Measurements from ENCODE around the gene PTEN.
A peak's percentile ranks its signal among the peaks of the same experiment; 100 is the strongest.
"Not testable (repeated sequence)": the region's sequence is repeated elsewhere in the genome, so short reads cannot be mapped to it uniquely, and the experiment has no call there.

The PTEN gene

DNA sequence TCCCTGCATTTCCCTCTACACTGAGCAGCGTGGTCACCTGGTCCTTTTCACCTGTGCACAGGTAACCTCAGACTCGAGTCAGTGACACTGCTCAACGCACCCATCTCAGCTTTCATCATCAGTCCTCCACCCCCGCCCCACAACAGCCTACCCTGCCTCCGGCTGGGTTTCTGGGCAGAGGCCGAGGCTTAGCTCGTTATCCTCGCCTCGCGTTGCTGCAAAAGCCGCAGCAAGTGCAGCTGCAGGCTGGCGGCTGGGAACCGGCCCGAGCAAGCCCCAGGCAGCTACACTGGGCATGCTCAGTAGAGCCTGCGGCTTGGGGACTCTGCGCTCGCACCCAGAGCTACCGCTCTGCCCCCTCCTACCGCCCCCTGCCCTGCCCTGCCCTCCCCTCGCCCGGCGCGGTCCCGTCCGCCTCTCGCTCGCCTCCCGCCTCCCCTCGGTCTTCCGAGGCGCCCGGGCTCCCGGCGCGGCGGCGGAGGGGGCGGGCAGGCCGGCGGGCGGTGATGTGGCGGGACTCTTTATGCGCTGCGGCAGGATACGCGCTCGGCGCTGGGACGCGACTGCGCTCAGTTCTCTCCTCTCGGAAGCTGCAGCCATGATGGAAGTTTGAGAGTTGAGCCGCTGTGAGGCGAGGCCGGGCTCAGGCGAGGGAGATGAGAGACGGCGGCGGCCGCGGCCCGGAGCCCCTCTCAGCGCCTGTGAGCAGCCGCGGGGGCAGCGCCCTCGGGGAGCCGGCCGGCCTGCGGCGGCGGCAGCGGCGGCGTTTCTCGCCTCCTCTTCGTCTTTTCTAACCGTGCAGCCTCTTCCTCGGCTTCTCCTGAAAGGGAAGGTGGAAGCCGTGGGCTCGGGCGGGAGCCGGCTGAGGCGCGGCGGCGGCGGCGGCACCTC lies at the start of gene PTEN, which contains the start of gene KLLN:
TSS of gene PTEN (plus strand) at position 573 of the 891 bp plus-strand sequence. CDS start 845 bp downstream, outside the sequence.
TSS of gene KLLN (minus strand) at position 481 of the 891 bp plus-strand sequence. CDS start 1,046 bp downstream, outside the sequence.
- DNase-seq = peak; percentile 88

DNA sequence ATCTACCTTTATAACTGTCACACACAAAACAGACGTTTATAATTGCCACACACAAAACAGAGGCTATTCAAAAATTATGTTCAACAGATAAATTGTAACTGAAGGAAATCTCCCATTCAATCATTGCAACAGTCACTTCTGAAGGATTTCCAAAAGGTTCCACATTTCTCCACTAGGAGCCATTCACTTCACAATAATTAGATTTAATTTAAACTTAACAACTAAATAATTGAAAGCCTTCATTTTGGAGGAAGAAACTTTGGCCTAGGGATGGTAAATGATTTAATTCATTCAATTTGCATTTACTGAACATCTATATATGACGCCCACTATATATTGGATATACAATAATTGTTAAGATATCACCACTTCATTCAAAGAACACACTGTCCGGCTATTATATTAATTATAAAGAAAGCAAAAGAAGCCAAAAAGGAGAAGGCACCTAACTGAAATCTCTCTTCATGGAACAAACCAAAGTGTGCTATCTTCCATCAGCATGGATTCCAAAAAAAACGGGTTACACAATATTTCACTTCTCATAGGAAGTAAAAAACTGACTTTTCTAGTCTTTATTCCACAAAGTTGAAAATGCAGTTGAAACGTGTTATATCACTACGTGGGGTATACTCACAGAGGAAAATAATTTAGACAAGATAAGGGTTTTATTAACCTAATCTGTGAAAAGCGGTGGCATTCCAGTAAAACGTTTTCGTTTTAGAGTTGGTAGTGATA lies 47.1 kb upstream of the PTEN start:
- DNase-seq = no peak

DNA sequence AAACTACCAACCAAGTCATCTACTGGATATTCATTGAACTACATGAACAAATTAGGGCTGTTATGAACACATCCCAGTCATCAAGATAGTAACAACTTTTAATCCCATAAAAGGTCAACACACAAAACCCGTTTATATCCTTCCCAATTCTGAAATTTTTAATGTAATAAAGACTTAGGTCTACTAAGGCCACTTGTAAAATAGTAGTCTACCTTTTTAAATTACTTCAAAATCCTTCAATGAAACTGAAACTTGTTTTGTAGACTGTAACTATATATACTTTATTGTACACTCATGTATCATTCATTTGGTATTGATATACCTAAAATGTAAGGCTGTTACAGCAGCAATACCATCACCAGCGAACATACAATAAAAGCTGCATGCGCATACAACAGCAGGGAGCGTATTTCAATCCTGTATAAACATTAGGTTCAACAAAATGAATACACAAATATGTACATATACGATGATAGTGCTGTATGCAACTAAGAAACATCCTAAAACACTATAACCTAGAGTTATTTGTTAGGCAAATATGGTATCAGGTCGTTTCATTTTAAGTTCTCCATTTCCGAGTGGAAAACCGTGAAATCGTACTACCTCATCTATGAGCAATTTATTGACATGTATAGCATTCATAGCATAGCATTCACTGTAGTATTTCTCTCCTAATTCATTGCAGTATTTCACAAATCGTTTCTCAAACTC lies 46.4 kb upstream of the PTEN start:
- no peak for DNase-seq

DNA sequence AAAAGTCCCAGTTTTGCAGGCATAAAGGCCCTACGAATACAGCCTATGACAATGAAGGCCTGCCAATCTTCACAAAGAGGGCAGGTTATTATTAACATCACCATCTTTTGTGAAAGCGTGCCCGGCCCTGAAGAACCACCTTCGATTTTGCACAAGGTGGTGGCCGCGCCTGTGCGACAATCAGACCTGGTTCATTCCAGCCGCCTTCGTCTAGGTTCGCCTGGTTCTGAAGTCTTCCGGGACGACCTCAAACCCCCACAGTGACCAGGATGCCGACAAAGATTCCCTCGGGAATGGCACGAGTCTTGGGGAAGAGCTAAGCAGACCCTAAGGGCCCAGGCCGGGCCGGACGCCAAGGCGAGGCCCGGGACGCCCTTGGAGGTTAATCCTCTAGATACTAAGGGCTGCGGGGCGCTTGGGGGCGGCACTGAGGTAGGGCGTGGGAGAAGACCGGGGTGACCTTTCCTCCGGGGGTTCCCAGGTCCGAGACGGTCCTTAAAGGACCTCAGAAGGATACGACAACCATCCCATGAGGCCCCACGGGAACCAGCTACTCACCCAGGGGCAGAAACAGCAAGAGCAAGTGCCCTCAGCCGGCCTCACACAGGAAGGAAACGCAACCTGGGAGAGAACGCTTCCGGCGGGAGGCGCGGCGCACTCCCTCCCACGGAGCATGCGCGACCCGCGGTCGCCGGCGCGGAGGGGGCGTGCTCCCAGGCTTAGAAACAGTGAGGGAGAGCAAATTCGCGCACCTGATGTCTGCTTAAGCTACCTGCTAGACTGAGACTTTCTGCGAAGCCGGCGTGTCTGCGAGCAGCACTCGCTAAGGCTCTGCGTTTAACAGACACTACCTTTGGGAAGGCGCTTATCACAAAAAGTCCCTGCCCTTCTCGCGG lies 45.6 kb upstream of the PTEN start, which contains the start of gene ATAD1:
TSS of gene ATAD1 (minus strand) at position 618 of the 896 bp plus-strand sequence. CDS start 3,627 bp downstream, outside the sequence.
- DNase-seq = peak; percentile 91

DNA sequence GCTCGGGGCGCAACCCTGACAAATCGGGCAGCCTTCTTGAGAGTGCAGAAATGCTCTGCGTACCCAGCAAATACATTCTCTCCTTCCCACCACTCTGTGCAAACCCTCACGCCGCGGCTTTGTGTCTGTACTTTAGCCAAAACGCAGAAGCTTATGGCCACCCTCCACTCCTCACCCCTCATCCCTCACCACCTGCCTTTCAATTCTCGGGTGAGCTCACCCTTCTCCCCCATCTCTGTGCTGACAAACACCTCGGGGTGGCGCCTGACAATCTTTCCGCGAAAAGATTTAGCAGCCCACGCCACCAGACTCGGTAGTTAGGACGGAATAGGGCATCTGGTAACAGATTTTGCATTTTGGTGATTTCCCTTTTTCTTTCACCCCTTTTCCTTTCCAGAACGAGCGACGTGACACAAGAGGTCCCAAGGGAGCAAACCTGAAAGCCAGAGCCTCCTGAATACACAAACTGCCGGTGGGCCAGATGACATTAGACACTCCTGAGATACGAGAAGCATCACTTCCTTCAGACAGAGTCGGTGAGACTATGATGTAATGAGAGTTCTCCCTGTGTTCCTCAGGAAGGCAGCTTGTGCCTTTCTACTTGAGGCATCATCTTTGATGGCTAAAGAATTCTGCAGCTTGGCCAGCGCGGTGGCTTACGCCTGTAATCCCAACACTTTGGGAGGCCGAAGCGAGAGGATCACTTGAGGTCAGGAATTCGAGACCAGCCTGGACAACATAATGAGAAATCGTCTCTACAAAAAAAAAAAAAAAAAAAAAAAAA lies 44.7 kb upstream of the PTEN start:
- peak; percentile 77 for DNase-seq

DNA sequence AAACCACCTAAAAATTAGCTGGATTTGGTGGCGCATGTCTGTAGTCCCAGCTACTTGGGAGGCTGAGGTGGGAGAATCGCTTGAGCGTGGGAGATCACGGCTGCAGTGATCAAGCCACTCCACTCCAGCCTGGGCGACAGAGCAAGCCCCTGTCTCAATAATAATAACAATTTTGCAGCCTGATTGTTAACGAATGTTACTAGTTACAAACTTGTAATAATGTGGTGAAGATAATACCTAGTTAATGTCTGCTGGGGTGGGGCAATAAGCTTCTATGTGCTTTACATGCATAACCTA lies 44.2 kb upstream of the PTEN start:
- no peak for DNase-seq

DNA sequence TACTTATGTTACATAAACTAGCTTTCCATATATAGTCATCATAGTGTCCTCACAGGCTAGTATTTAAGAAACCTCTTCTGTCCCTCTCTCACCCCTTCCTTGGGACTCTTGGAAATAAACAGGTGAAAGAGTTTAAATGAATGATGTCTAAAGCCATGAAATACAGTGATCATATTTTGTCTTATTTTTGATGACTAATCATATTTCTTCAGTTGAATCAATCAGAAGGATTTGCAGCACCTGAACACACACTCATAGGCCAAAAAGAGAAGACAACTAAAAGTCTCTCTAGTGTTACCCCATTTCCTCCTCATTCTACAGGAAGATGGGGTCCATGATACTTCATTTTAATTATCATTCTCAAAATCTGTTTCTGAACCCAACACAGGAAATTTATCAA lies 36.8 kb upstream of the PTEN start:
- no peak for DNase-seq

DNA sequence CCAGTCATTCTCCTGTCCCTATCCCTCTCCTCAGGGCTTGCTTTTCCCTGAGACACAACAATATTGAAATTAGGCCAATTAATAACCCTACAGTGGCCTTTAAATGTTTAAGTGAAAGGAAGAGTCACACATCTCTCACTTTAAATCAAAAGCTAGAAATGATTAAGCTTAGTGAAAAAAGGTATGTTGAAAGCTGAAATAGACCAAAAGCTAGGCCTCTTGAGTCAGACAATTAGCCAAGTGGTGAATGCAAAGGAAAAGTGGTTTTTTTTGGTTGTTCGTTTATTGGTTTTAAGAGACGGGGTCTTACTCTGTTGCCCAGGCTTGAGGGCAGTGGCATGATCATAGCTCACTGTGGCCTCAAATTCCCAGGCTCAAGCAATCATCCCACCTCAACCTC lies 35.7 kb upstream of the PTEN start:
- DNase-seq = no peak

DNA sequence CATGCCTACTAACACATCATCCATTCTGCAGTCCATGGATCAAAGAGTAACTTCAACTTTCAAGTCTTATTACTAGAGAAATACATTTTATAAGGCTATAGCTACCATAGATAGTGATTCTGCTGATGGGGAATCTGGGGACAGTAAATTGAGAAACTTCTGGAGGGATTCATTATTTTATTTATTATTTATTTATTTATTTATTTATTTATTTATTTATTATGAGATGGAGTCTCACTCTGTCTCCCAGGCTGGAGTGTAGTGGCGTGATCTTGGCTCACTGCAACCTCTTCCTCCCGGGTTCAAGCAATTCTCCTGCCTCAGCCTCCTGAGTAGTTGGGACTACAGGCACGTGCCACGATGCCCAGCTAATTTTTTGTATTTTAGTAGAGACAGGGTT lies 34.4 kb upstream of the PTEN start:
- DNase-seq = not testable (repeated sequence)

DNA sequence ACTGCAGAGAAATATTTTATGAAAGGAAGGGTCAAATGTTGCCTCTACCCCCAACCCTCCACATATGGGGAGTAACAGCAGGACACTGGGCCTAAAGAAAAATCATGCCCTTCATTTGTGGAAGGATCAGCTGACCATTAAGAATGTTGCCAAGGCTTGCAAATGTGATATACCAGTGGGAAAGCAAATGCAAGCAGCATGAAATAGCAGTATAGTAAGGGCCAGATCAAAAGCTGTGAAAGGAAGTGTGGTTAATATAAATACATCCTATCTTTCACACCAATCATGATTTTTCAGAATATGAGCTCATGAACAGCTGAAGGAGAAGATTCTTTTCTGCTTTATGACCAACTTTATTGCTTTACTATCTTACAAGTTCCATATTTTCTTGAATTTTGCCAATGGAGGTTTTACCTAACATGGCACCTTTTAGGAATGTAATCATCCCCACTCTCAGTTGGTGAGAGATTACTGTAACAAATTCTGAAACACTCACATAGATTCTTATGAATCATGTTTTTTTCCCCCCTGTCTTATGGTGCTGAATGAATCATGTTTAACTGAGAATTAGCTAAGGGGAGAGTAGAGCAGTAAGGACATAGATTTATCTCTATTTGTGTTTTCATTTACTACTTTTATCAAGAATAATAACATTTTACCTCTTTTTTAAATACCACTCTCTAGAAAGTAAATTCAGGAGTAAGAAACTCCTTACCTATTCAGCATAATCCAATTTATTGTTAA lies 33.3 kb upstream of the PTEN start:
- DNase-seq = no peak

DNA sequence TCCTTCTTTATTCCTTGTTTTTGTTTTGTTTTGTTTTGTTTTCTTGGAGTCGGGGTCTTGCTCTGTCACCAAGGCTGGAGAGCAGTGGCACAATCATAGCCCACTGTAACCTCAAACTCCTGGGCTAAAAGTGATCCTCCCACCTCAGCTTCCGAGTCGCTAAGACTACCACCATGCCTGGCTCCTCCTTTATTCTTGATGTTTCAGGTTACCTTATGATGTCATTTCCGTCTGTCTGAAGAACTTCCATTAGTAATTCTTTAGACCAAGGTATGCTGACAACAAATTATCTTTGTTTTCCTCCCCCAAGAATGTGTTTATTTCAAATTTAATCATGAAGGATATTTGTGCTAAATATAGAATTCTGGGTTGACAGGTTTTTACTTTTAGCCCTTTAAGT lies 27.3 kb upstream of the PTEN start:
- no peak for DNase-seq

DNA sequence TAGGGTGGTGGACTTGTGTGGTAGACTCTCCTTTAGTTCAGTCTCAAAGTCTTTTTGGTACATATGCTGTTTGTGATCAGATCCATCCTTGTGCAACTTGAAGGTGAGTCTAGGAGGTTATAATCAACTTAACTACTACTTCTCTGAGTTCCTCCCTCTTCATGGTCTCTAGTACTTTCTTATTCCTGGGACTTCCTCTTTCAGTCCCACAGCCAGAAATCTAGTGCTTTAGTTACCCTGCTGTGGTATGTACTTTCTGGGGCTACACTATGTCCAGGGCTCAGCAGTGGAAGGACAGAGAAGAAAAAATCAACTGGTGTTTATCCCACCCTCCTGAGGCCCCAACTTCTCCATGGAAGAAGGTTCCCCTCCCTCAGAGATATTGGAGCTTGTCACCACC lies 26.0 kb upstream of the PTEN start:
- no peak for DNase-seq

DNA sequence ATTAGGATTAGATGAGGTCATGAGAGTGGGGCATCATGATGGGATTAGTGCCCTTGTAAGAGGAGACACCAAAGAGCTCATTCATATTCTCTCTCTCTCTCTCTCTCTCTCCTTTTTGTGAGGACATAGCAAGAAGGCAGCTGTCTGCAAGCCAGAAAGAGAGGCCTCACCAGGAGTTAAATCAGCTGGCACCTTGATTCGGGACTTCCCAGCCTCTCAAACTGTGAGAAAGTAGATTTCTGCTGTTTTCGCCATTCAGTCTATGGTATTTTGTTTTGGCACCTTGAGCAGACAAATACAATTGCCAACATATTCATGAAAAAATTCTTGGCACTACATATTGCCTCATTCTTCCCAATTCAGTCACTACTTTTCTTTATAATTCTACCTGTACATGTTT lies 24.8 kb upstream of the PTEN start:
- no peak for DNase-seq

DNA sequence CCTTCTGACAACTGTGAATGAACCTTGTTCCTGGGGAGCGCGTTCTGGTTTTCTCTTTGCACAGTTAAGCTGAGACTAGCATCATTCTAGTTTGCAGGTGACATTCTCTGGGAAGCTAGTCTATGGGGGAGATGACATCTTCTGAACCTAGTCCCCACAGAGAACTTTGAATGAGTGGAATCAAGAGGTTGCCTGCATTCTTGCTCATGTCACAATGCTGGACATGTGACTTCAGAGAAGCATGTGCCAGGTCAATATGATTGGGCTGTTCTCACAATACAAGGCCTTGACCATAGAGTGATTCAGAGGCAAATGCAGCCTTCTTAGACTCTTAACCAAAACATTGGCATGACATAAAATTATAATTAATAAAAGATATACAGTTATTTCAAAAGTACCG lies 22.2 kb upstream of the PTEN start:
- no peak for DNase-seq

DNA sequence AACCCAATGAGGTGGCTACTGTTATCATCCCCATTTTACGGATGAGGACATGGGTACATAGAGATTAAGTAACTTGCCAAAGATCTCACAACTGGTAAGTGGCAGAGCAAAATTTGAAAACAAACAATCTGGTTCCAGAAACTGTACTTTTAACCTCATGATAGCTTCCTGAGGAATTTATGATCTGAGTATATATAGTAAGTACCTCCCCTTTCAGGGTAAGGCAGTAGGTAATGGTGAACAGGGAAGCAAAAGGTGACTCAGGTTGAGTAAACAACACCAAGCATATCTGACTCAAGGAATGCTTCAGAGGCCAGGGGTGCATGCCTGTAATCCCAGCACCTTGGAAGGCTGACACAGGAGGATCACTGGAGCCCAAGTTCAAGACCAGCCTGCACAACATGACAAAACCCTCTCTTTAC lies 21.2 kb upstream of the PTEN start:
- DNase-seq = no peak

DNA sequence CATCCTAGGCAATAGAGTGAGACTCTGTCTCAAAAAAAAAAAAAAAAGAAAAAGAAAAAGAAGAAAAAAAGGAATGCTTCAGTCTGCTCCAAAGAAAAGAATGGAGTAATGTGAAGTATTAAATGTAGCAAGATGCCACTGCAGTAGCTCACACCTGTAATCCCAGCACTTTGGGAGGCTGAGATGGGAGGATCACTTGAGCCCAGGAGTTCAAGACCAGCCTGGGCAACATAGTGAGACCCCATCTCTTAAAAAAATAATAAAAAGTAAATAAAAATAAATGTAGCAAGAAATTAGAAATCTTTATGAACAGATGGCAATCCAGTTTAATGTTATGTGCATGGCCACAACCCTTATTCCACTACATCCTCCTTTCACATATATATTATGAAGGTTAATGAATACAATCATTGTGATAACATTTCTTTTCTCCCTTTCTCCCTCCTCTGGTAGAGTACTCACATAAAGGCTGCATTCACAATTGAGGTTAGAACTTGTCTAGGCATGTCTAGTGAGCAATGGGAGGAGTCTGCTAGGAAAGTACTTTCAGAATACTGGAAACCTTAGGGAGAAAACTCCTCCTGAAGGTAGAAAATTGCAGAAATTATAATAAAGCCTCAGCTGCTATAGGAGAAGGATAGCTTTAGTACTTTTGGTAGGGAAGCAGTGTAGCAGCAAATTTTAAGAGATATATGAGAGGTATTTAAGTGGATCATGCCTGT lies 20.5 kb upstream of the PTEN start:
- no peak for DNase-seq

DNA sequence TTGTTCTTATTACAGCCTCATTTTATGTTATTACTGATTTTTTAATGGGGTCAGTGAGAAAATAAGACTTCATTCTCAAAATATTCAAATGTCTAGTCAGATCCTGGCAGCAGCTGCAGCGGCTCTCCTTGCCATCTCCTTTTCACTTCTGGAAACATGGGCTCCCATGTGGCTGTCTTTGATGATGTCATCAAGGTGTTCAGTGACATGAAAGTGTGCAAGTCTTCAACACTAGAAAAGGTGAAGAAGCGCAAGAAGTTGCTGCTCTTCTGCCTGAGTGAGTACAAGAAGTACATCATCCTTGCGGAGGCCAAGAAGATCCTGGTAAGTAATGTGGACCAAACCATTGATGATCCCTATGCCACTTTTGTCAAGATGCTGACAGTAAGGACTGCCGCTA lies 19.7 kb upstream of the PTEN start:
- DNase-seq = no peak

DNA sequence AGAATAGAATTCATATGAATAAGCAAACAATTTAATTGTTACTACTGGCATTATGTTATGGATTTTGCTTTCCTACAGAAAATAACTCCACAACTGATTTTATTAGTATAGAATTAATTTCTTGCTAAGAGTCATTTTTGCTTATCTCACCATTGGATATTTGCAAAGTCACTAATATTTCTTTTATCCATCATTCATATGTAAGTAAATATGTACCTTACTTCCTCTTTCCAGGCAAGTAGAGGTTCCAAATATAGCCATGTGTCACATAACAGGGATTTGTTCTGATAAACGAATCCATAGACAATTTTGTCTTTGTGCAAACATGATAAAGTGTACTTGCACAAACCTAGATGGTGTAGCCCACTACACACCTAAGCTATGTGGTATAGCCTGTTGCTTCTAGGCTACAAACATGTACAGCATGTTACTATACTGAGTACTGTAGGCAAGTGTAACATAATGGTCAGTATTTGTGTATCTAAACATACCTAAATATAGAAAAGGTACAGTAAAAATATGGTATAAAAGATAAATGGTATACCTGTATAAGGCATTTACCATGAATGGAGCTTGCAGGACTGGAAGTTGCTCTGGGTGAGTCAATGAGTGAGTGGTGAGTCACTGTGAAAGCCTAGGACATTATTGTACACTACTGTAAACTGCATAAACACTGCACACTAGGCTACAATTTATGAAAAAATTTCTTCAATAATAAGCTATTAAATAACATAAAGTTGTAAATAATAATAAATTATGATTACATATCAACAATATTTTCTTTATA lies 18.4 kb upstream of the PTEN start:
- no peak for DNase-seq

DNA sequence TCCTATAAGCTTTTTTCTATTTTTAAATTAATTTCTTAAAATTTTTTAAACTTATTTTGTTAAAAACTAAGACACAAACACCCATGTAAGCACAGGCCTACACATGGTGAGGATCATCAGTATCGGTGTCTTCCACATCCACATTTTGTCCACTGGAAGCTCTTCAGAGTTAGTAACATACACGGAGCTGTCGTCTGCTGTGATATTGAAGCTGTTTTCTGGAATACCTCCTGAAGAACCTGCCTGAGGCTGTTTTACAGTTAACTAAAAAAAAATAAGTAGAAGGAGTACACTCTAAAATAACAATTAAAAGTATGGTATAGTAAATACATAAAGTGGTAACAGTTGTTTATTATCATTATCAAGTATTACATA lies 17.8 kb upstream of the PTEN start:
- DNase-seq = no peak

All from stimulated activated CD4-positive, alpha-beta T cell treated with anti-CD3 and anti-CD28 coated beads, Interleukin-15, amount 100 ng/mL, for 24 hours (primary cell).